ENCODE results near the gene LAGE3.
A peak's percentile ranks its signal among the peaks of the same experiment; 100 is the strongest.

Gene LAGE3

GRCh38 chrX:154478728-154479622 is at the start of gene LAGE3:
TSS of gene LAGE3 (minus strand) at chrX:154479281. CDS start at chrX:154478915, 366 bp downstream.
- H3K4me3 ChIP-seq (replicated peaks in 1 of 2; ENCODE audit: low read depth in 2 of 2, low read length in 2 of 2): peak within 1 kb of the TSS; percentile 55 to 56
- DNase-seq (ENCODE audit: low read depth in 2 of 2): peak; percentile 90 to 95
- TF ChIP-seq CTCF (IDR thresholded peaks at IDR 0.05; ENCODE audit: low read depth, low read length): no peak

- TF ChIP-seq CTCF (IDR thresholded peaks at IDR 0.05; ENCODE audit: low read depth, low read length): peak; percentile 58
- peak overlapping the region in 1 of 2 donors; percentile 30 for H3K4me3 ChIP-seq (replicated peaks in 1 of 2; ENCODE audit: low read depth in 2 of 2, low read length in 2 of 2)
- DNase-seq (ENCODE audit: low read depth in 2 of 2): peak; percentile 74 to 88
These were observed 48.0 kb upstream of the LAGE3 start for GRCh38 chrX:154526901-154527675.

GRCh38 chrX:154525606-154526490 is 46.8 kb upstream of the LAGE3 start:
- TF ChIP-seq CTCF (IDR thresholded peaks at IDR 0.05; ENCODE audit: low read depth, low read length): no peak
- no peak overlapping the region for H3K4me3 ChIP-seq (replicated peaks in 1 of 2; ENCODE audit: low read depth in 2 of 2, low read length in 2 of 2)
- DNase-seq (ENCODE audit: low read depth in 2 of 2): no peak

GRCh38 chrX:154519389-154519788 is 40.3 kb upstream of the LAGE3 start:
- TF ChIP-seq CTCF (IDR thresholded peaks at IDR 0.05; ENCODE audit: low read depth, low read length): no peak
- no peak overlapping the region for H3K4me3 ChIP-seq (replicated peaks in 1 of 2; ENCODE audit: low read depth in 2 of 2, low read length in 2 of 2)
- DNase-seq (ENCODE audit: low read depth in 2 of 2): no peak

- no peak for TF ChIP-seq CTCF (IDR thresholded peaks at IDR 0.05; ENCODE audit: low read depth, low read length)
- DNase-seq (ENCODE audit: low read depth in 2 of 2): peak in 1 of 2 donors; percentile 46
- peak overlapping the region in 1 of 2 donors; percentile 11 for H3K4me3 ChIP-seq (replicated peaks in 1 of 2; ENCODE audit: low read depth in 2 of 2, low read length in 2 of 2)
These were observed 38.2 kb upstream of the LAGE3 start for GRCh38 chrX:154517101-154517781.
